Measurements from ENCODE around the gene USP17L24.
"Not testable (repeated sequence)": the region's sequence is repeated elsewhere in the genome, so short reads cannot be mapped to it uniquely, and the experiment has no call there.

The USP17L24 gene

GRCh38 chr4:9324865-9325264 lies at the start of gene USP17L24:
USP17L24 (plus strand) TSS chr4:9325165; CDS start chr4:9325165, 0 bp downstream.
- in situ Hi-C loops (cut with HindIII; ENCODE audit: low sequenced_read_pairs), result not testable (repeated sequence)

GRCh38 chr4:9324191-9324590 lies 774 bp upstream of the USP17L24 start:
- in situ Hi-C loops (cut with HindIII; ENCODE audit: low sequenced_read_pairs), result not testable (repeated sequence)

- in situ Hi-C loops (cut with HindIII; ENCODE audit: low sequenced_read_pairs), result not testable (repeated sequence)
Observed at GRCh38 chr4:9329611-9330010, 4.6 kb downstream of the USP17L24 start, which contains the start of gene USP17L25. USP17L25 (plus strand) TSS chr4:9329911; CDS start chr4:9329911, 0 bp downstream.

- in situ Hi-C loops (cut with HindIII; ENCODE audit: low sequenced_read_pairs), result not testable (repeated sequence)
Observed at GRCh38 chr4:9334358-9334757, 9.4 kb downstream of the USP17L24 start, which contains the start of gene USP17L26. USP17L26 (plus strand) TSS chr4:9334658; CDS start chr4:9334658, 0 bp downstream.

GRCh38 chr4:9339103-9339502 lies 14.1 kb downstream of the USP17L24 start, which contains the start of gene USP17L5:
USP17L5 (plus strand) TSS chr4:9339403; CDS start chr4:9339403, 0 bp downstream.
- in situ Hi-C loops (cut with HindIII; ENCODE audit: low sequenced_read_pairs), result not testable (repeated sequence)

GRCh38 chr4:9343848-9344247 lies 18.9 kb downstream of the USP17L24 start, which contains the start of gene USP17L27:
USP17L27 (plus strand) TSS chr4:9344148; CDS start chr4:9344148, 0 bp downstream.
- in situ Hi-C loops (cut with HindIII; ENCODE audit: low sequenced_read_pairs), result not testable (repeated sequence)

GRCh38 chr4:9348593-9348992 lies 23.6 kb downstream of the USP17L24 start, which contains the start of gene USP17L28:
USP17L28 (plus strand) TSS chr4:9348893; CDS start chr4:9348893, 0 bp downstream.
- in situ Hi-C loops (cut with HindIII; ENCODE audit: low sequenced_read_pairs), result not testable (repeated sequence)

- in situ Hi-C loops (cut with HindIII; ENCODE audit: low sequenced_read_pairs), result not testable (repeated sequence)
Observed at GRCh38 chr4:9350866-9351265, 25.9 kb downstream of the USP17L24 start.

GRCh38 chr4:9353338-9353737 lies 28.4 kb downstream of the USP17L24 start, which contains the start of gene USP17L29:
USP17L29 (plus strand) TSS chr4:9353638; CDS start chr4:9353638, 0 bp downstream.
- in situ Hi-C loops (cut with HindIII; ENCODE audit: low sequenced_read_pairs), result not testable (repeated sequence)

GRCh38 chr4:9362829-9363228 lies 37.9 kb downstream of the USP17L24 start, which contains the start of gene USP17L30:
USP17L30 (plus strand) TSS chr4:9363129; CDS start chr4:9363129, 0 bp downstream.
- in situ Hi-C loops (cut with HindIII; ENCODE audit: low sequenced_read_pairs), result not testable (repeated sequence)
